Stimulated activated CD8-positive, alpha-beta memory T cell treated with anti-CD3 and anti-CD28 coated beads, Interleukin-2, amount 100 ng/mL, for 1 hour (primary cell): ENCODE data around the gene GRK2.
"Not testable (repeated sequence)": the region's sequence is repeated elsewhere in the genome, so short reads cannot be mapped to it uniquely, and the experiment has no call there.

Experiments used
- DNase-seq, 2 donors: peaks; one replicate each; pipeline ENCODE4 v3.0.0-alpha.2; 2020; ENCODE audit warnings: low read depth in 2 of 2

The GRK2 gene

GRCh38 chr11:67312187-67313021 is 46.1 kb downstream of the GRK2 start:
- no peak for DNase-seq

- no peak for DNase-seq
Measured at GRCh38 chr11:67313125-67313890, 47.0 kb downstream of the GRK2 start.

DNA sequence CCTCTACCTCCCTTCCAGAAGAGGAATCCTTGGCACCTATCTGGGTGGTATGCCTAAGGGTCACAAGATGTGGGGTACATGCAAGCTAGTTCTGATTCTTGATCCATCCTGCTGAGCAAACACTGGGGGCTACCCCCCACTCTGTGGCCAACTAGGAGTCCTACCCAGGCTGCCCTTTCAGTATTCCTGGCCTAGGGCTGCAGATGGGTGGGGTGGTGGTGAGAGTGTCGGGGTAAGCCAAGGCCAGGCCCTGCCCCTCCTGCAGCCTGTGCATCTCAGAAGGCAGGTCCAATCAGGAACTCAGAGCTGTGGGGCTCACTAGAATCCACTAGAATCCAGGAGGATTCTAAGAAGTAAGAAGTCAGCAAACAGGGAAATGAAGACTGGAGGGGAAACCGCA is 47.9 kb downstream of the GRK2 start:
- DNase-seq, result no peak

- no peak for DNase-seq
Measured at GRCh38 chr11:67315325-67315909, 49.1 kb downstream of the GRK2 start.

- no peak for DNase-seq
Measured at GRCh38 chr11:67316882-67317204, 50.6 kb downstream of the GRK2 start.

DNA sequence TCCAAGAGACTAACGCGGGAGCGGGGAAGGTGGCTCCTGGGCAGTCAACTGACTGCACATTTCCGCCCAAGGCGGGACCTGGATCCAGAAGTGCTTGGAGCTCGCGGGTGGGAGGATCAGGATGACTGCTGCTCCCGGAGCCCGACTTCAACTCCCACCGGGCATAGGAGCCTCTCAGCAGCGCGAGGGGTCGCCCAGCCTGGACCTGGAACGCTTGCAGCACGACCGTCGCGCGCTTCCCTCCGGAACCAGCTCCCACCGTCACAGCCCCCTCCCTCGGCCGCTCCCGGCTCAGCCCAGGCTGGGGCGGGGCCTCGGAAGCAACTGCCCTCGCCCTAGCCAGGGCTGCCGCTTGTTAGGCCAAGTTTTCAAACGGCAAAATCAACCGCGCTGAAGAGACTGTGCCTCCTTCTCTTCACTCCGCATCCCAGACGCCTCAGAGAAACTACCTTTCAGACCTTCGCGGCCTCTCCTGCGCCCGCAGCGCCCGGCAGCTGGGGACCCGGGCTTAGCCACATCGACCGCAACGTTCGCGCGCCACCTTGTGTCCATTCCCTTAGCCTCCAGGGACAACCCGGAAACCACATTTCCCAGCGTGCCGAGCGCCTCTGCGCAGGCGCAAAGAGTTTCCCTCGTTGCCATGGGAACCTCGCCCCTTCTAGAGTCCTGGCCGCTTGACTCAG is 51.1 kb downstream of the GRK2 start:
- DNase-seq, result peak; percentile 98

DNA sequence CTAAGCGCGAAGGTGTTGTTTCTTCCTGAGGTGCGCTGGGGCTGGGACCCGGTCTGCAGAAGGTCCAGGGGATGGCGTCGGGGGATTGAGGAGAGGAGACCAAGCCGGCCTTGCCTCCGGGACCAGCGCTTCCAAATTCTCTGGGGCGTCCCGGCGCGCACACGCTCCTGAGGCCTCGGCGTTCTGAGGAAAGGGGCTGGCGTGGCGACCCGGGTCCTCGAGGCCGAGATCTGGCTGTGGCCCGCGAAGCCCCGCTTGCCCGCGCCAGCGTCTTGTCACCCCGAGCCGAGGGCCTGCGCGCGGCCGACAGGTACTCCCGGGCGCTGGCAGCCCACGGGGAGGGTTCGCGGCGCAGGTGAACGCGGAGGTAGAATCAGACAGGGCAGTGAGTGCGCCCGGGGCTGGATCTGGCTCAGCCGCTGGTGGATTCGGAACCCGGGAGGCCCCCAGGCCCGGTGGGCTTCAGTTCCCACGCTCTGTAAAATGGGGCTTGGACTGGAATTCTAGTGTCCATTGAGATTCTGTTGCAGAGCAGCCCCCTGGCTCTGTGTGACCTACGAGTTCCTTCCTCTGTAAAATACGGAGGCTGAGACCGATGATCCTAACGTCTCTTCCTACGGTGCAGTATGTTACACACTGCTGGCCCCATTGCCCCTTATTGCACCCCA is 51.7 kb downstream of the GRK2 start:
- no peak for DNase-seq

DNA sequence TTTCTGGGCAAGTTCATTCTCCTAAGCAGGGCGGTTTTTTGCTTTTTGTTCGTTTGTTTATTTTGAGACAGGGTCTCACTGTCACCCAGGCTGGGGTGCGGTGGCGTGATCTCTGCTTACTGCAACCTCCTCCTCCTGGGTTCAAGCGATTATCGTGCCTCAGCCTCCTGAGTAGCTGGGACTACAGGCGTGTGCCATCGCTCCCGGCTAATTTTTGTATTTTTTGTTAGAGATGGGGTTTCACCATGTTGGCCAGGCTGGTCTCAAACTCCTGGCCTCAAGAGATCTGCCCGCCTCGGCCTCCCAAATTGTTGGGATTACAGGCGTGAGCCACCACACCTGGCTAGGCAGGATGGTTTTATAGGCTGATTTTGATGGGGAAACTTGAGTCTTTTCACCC is 52.6 kb downstream of the GRK2 start:
- DNase-seq, result not testable (repeated sequence)

DNA sequence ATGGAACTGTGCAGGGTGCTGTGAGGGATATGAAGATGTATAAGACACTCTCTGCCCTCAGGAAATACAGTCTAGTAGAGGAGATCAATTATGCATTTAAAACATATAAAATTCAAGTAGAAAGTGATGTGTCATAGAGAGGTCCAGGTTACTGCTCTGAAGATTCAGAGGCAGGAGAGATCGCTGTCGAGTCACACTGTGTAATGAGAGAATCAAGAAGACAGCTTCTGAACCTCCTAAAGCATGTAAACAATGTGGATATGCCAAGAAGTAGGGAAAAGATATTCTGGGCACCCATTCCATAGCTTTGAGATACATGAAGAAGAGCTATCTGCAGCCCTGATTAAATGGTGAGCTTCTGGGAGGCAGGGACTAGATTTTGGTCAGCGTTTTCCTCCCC is 53.7 kb downstream of the GRK2 start:
- no peak for DNase-seq

GRCh38 chr11:67320691-67321090 is 54.4 kb downstream of the GRK2 start:
- DNase-seq, result no peak

DNA sequence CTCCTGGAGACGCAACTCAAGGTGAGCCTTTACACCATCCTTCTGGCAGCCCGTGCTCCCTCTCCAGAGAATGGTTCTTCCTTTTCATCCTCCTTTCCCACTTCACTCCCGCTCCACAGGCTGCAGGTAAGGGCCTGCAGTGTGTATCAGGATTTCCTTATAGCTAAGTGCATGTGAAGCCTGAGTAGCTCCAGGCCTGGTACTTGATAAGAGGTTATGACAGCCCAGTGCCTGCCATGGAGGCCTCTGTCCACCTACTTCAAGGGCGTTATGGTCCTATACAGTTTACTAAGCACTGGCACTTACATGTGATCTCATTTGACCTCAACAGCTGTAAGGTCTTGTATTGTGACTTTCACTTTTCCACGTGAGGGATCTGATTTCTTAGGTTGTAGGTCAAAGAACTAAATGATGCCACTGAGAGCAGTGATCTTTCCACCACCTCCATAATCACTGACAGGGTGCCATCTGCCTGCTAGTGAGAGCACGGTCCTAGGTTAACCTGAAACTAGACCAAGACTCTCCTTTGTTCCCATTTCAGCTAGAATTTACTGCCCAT is 55.1 kb downstream of the GRK2 start:
- no peak for DNase-seq

DNA sequence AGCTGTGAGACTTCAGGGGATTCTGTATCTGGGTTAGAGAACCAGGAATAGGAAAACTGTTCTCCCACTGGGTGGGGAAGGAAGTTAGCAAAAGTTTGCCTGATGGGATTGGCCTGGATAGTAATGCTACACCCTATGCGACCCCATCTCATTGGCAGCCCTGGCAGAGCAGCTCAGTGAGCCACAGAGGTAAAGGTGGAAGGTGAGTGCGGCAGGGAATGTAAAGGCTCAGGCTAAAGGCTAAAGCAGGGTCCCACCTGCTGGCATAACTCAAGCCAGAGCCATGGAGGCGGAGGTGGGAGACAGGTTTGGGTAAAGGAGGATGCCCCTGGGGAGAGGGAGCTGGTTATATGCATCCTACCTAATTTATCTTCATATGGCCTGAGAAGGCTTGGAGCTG is 55.8 kb downstream of the GRK2 start:
- DNase-seq, result no peak

GRCh38 chr11:67323526-67323925 is 57.3 kb downstream of the GRK2 start:
- no peak for DNase-seq

DNA sequence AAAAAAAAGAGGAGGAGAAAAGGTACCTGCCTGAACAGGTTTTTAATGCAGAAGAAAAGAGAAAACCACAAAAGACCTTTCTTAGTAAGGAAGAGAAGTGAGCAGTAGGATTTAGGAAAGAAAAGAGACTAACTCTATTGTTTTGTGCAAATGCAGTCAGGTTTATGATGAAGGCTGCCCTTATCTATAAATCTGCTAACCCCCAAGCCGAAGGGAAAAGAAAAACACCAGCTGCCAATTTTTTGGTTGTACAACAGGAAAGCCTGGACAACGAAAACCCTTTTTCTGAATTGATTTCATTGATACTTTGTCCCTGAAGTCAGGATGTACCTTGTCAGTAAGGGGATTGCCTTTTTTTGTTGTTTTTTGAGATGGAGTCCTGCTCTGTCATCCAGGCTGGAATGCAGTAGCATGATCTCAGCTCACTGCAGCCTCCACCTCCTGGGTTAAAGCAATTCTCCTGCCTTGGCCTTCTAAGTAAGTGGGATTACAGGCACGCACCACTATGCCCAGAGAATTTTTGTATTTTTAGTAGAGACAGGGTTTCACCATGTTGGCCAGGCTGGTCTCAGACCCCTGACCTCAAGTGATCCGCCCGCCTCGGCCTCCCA is 65.9 kb downstream of the GRK2 start:
- no peak for DNase-seq
